ENCODE measurements around the gene SYNM.

DNA sequence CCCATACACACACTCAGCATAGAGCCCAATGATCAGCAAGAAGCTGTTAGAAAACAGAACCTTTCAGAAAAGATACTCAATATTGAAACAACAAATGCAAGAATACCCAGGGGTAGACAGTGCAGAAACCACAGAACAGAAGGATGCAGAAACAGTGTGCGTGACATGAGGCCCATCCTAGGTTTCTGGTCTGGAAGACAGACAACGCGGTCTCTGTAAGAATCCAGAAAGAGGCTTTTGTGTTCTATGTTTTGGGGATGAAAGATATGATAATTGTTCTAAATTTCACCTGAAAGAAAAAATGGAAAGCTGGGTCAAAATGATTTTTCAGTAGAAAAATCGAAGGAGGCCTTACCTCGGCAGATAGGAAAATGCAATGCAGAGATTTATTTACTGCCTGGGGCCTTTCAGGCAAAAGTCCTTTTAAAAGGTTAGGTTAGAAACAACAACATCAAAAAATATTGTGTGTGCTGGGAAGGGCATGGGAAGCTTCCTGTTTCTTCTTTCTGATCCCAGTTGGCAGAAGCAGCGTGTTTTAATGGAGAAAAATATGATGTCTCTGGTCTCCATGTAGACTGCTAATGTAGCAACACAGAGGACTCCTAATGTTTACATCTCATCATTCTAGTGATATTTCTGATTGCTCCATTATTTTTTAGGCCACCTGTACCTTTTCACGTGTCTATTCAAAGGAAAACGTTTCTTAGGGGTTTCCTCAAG lies 17.0 kb downstream of the SYNM start:
- TF ChIP-seq CTCF (IDR thresholded peaks at IDR 0.05) (no peak), POLR2AphosphoS5 (IDR thresholded peaks at IDR 0.05) (peak in 3 of 4 donors; percentile 17 to 32 (median 26)), POLR2A (IDR thresholded peaks at IDR 0.05) (no peak), EP300 (IDR thresholded peaks at IDR 0.05) (no peak)
